Stimulated activated CD8-positive, alpha-beta memory T cell treated with anti-CD3 and anti-CD28 coated beads, Interleukin-7, amount 100 ng/mL, for 24 hours (primary cell): ENCODE measurements around the gene PARD3B.

ENCODE experiments used
- DNase-seq: peaks from one replicate; pipeline ENCODE4 v3.0.0-alpha.2; 2020; ENCODE audit warnings: low read depth

PARD3B gene

DNA sequence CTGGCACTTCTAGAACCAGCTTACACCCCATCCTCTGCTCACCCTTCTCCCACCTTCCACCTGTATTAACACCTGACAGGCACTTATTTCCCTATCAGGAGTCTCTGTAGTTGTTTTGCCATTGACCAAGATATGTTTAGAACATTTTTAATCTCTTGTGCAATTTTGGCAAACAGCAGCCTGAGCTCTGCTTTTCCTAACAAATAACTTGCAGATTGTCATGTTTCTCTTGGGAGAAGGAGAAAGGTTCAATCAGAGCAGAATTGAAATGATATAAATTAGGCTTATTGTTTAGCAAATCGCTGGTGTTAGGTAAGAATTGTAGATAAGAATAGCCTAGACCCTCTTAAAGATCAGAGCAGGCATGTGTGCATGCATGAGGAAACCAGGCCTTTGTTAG lies 225.5 kb downstream of the PARD3B start:
- no peak for DNase-seq

DNA sequence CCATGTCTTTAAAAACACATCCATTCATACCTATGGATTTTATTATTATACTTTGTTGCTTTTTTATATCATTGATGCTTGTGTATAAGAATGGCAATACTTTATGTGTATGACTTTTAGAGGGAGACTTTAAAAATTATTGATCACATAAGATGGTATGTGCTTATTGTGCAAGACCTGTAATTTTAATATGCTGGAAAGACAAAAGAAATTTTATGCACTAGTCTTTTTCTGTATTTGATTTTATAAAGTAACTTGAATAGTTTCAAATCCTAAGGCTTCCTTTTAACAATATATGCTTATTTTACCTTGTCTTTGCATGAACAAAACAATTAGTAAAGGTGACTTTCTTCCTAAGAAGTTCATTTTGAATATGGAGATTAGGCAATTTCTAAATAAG lies 226.4 kb downstream of the PARD3B start:
- no peak for DNase-seq

DNA sequence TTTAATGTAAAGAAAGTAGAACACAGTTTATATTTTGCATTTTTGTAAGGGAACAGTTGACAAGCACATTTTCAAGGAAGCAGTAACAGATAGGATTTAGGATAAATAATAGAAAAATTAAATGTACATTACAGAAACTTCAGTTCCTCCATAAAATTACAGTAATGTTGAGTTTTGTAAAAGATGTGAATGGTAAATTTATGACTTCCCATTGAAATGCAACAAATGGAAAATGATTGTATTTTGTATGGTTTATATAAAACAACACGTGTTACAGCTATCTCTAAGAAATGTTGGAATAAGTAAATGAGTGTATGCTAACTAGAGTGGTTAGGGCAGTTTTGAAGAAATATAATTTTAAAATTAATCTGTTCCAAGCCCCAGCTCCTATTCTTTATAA lies 227.3 kb downstream of the PARD3B start:
- DNase-seq = no peak

DNA sequence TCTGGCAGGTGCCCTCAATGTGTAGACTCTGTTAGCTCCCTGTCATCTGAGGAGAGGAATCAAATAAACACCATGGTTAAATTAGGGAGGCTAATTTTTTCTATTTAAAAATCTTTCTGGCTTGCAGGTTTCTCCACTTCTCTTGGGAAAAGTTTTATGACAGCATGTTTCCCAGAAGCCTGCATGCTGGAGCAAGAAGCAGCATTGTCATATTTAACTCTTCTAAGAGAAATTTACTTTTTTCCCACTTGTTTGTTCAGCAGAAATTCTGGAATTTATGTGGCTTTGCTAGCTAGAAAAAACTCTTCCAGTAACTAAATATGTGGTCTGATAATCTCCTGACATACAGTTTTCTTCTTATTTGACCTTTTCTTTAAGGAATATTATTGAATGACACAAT lies 230.5 kb downstream of the PARD3B start:
- no peak for DNase-seq

DNA sequence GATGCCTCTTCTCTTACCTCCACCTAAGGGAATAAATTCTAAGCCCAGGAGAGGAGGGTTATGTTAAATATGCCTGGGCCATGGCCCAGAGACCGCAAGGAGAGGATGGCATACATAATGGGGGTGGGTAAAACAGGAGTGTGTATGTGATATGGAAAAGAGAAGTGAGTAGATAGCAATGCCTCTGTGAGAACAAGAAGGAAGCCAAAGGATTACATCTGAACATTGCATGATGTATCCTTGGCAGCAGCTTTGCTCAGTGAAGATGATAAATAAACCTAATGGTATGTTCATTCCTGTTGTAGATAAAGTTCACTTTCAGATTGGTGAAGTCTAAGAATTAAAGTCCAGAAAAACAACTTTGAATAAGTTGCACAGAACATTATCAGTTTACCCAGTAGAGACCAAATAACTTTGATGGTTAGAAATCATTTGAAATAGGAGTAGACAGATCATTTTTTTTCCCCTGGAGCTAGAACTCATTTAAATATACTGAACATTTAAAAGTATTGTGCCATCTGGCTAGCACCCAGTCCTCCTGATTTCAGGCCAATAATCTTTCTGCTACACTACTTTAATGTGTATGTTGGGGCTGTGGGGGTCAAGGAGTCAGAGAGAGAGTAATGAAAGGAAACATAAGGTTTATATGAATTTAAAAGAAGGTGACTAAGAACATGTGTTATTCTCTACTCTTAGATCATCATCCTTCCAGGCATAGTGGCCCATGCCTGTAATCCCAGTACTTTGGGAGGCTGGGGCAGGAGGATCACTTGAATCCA lies 231.7 kb downstream of the PARD3B start:
- DNase-seq = no peak

DNA sequence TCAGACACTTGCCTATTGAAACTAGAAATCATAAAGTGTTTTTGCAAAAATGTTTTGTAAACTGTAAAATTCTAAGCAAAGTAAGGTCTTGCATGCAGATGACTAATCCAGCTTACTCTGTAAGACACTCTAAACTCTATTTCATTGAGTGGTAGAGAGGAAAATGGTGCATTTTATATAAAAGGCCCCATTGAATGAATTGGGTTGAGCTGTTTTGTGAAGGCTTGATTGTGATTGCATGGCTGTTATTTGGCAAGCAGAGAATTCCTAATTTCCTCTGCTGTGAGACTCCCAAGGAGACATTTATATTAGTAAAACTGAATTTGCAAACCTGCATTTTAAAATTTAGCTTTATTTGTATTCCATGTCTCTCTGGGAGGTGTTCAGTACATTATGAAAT lies 234.5 kb downstream of the PARD3B start:
- no peak for DNase-seq

DNA sequence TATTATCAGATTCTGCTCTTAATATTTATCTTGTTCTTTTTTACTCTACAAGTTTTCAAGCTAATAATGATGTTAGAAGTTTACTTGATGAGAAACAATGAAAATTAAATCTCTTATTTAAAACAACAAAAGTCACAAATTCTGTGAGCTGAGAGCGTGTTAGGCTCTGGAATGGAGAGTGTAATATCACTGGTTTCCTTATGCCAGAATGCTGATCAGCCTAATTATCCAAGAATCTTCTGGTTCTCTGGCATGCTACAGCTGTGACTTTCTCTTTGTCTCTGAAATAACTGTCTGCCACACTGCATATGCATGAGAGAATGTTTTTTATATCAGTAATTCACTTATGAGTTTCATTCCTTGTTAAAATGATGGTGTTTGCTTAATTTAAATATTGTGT lies 236.7 kb downstream of the PARD3B start:
- DNase-seq = no peak

DNA sequence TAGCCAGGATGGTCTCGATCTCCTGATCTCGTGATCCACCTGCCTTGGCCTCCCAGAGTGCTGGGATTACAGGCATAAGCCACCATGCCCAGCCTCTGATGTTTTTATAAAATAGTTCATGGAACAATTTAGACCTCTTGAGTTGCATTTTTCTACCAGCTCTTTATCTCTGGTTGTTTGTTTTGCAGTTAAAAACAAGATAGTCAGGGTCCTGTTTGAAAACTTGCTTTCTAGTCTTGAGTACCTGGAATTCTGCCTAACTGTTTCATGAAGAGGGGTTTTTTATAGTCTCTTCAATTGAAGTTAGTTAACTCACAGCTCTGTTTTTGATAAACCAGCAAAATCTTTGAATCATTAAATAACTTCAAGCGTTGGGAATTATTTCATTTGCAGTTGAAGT lies 244.8 kb downstream of the PARD3B start:
- DNase-seq = no peak

DNA sequence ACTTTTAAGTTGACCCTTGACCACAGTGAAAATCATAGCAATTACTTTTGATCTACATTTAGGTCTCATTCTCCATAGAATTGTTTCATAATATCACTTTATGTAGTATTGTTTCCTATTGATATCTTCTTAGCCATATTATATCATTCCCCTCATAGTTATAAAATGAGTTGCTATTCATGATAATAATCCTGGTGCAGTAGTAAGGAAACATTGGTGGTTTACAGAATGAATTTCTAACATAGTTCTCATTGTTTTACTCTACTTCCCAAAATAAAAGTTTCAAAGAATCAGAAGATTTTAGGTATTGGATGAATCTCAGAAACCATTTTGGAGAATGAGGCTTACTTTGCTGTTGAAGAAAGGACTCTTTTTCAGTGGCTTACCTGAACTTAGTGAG lies 246.0 kb downstream of the PARD3B start:
- no peak for DNase-seq

DNA sequence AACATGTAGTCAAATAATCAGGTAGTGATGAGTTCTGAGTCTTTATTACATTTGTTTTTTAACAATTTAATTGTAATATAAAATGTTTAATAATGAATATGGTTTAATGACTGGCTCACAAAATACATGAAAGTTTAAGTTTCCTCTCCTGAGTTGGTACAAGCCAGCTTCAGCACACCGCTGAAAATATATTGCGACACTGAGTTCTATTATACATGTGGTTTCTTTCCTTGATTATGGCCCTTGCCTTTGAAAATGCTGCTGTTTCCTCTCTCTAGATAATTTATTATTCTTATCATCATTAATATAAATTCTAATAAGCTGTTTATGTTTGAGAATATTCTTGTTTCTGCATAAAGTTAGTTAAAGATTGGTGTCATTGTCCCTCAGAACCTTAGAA lies 249.3 kb downstream of the PARD3B start:
- DNase-seq = no peak

DNA sequence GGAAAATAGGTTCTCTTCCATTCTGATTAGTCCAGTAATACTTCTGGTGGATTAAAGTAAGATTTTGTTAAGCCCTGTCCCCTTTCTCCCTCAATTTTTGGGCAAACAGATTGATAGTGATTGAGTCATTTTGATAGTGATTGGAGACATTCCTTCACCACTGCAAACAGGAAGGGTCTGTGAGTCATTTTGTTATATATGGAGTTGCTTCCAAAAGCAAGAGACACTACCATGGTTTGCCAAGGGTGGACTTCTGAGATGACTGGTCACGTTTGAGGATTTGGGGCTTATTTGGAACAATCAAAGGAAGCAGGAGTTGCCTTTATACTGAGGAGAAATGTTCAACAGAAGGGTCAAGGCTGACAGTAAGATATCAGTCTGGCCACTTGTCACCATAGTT lies 249.9 kb downstream of the PARD3B start:
- no peak for DNase-seq

DNA sequence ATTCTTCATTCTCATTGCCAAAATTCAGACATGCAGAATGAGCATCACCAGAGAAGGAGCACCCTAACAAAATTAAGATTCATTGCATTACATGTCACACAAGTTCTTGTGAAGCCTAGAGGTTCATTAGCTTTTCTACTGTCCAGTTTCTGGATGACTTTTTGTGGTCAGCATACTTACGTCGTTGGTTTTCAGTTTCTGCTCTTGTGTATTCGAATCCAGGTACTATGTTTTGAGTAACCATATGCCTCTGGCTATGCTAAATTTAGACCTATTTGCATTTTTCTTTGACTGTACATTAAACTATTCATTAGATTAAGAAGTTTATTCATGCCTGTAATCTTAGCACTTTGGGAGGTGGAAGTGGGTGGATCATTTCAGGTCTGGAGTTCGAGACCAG lies 251.3 kb downstream of the PARD3B start:
- no peak for DNase-seq

DNA sequence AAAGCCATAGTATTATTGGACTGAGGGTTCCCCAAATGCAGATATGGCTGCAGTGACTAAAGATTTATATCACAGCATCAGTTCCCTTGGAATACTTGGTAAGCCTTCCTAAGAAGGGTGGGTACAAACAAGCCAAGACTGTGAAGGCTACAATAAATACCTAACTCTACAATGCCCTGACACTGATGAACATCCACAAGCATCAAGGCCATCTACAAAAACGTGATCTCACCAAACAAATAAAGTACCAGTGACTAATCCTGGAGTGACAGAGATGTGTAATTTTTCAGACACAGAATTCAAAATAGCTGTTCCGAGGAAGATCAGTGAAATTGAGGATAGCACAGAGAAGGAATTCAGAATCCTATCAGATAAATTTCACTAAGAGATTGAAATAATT lies 254.5 kb downstream of the PARD3B start:
- no peak for DNase-seq

DNA sequence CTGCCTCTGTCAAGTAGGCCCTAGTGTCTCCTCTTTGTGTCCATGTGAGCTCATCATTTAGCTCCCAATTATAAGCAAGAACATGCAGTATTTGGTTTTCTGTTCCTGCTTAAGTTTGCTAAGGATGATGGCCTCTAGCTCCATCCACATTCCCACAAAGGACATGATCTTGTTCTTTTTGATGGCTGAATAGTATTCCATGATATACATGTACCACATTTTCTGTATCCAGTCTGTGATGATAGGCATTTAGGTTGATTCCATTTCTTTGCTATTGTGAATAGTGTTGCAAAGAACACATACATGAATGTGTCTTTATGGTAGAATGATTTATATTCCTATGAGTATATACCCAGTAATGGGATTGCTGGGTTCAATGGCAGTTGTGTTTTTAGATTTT lies 263.2 kb downstream of the PARD3B start:
- DNase-seq = no peak

DNA sequence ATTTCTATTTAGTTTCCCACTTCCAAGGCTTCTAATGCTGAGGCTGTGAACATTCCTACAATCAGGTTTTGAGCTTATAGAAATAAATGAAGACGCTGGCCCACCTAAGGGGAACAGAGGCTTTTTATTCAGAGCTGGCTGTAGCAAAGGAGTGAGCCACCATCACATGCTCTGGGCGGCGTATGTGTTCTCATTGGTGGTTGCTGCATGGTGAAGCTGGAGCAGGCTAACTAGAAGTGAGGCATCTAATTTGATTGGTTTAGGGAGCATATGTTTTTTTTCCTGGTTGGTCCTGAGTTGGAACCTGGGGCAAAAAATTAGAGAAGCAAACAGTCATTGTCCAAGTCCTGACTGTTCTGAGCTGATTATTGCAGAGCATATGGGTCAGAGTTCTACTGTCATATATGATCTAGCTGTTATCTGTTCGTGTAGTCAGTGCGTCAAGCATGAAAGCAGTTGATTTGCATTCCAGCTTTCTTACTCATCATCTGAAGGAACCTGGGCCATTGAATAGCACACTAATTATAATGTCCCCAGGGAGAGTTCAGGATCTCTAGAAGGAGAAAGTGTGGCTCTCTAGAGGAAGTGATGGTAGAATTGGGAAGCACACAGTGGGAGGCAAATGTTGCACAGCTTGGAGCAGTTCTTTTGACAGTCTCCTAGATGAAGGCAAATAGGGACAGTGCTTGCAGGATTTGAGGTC lies 279.6 kb downstream of the PARD3B start:
- DNase-seq = no peak

DNA sequence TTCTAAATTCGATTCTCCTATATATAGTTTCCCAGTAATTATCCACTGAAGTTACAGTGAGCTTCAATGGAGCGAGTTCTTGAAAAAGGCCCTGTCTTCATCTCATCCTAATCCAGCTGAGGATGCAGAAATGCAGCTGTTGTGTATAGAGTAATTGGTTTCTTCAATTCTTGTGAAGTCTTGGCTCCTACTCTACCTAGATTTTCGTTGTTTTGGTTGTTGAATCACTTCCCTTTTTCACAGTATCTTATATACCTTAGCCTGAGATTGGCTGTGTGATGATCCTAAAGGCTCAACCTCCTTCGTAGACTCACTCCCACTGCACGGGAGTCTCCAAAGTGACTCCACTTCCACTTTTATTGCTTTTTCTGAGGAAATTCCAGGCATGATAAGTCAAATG lies 280.4 kb downstream of the PARD3B start:
- DNase-seq = no peak

DNA sequence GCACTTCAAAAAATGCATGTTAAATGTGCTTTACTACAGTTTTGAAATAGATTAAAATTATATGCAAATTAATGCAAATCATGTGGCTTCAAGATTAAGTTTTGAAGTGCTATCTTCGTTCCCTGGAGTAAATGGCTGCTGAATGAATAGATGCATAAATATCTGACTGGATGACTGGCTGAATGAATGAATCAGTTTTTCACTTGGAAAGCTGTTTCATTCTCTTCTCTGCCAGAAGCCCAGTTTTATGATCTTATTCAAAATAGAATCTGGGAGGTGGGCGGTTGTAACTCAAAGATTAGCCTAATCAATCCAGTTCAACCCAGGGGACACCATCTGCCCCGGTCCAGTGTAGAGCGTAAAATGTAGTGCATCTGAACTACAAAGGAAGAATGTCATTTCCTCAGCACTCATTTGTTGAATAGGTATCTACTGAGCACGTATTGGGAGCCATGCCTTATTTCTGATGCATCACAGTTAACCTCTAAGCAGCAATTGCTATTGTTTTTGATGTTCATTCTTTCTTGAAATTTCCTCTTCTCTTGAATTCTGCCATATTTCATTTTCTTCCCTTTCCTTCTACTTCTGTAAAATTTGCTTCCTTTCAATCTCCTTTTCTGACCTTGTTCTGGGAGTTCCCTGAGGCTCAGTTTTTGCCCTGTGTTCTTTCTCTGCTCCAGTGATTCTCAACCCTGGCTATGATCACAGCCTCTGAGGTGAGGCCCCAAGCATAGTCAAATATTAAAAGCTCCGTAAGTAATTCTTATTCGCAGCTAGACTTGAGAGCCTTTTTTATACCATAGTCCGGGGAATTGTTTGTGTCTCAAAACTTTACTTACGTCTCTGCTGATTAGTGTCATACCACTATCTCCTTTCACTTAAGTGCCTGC lies 282.7 kb downstream of the PARD3B start:
- no peak for DNase-seq

DNA sequence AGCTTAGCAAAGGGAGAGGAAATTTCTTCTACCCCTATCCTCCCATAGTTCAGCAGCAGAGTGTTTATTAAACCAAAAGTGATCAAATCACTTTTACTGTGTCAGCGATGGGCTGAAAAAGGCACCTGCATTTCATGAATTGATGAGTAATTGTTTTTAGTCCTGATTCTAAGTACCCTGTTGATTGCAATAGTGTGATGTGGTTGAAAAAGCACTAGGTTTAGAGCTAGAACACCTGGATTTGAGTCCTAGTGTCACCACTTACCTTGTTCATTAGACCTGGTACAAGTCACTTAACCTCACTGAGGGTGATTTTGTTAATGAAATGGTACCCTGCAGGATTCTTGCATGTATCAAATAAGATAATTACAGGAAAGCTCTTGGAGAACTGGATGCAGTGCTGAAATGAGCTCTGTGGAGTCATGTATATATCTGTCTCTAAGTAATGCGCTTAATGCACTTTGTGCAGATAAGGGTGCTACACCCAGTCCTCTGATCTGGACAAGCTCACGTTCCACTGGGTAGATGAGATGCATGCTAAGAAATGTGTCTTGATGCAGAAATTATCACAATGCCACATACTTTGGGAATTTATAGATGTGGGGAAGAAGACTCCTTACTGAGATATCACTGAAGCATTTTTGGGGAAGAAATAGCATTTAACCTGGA lies 289.6 kb downstream of the PARD3B start:
- DNase-seq = no peak

DNA sequence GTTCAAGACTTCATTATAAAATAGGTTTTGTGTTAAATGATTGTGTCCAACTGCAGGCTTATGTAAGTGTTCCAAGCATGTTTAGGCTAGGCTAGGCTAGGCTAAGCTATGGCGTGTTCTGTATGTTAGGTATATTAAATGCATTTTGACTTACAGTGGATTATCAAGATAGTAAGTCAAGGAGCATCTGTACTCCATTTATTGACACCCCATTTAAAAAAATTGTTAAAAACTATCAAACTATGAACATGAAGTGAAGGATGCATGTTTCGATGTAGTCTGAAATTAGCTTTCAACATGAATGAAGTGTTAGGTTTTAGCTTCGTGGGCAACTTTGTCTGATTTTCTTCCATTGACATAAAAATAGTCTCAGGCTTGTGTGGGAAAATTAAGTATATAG lies 290.5 kb downstream of the PARD3B start:
- DNase-seq = no peak

DNA sequence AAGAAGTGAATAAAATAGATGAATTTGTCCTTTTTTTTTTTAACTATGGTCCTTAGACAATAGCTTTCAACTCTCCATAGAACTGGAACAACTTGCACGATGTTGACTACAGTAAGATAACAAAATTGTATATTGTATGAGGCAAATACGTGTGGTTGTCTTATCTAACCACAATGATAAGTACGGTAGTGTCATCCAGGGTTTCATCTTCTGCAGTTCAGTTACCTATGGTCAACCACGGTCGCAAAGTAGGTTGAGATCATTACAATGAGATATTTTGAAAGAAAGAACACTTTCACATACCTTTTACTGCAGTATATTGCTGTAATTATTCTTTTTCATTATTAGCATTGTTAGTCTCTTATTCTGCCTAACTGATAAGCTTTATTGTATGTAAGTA lies 295.2 kb downstream of the PARD3B start:
- DNase-seq = no peak

DNA sequence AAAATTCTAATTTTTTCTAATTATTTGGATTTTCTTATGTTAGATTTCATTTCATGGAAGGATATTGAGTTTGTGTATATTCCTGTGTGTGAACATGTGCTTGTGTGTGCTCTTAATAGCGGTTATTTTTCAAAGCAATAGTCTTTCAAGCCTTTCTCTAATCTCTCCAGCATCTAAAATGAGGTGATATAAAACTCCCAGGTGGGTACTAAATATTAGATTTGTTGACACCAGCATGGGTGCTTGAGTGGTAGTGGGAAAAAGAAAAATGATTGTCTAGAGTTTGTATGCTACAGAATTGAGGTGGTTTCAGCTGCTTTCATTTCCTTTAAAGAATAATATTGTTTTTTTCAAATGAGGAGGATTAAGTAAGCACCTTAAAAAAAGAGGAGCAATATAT lies 296.8 kb downstream of the PARD3B start:
- DNase-seq = no peak
